Lower lobe of right lung (tissue), 2 donors: ENCODE results near the gene NSD2. TPM values are rescaled to one million over a fixed set of nuclear protein-coding genes. Genes with fewer than 3 reads are reported as not detected.

Source experiments
- ATAC-seq, 2 donors: fragments of 200-7000 bp; cut with Tn5 transposase; one replicate each; pipeline ENCODE4 v1.9.1; 2020 to 2022; ENCODE audit warnings: mild to moderate bottlenecking in 2 of 2, moderate library complexity in 2 of 2
- DNase-seq: peaks from one replicate; pipeline ENCODE4 v3.0.0-alpha.2; 2020
- H3K27ac ChIP-seq: fragments of 200-600 bp; one replicate; pipeline ENCODE4 v1.8.0; 2022
- H3K27me3 ChIP-seq: fragments of 200-600 bp; one replicate; pipeline ENCODE4 v1.8.0; 2022; ENCODE audit warnings: low read depth
- H3K36me3 ChIP-seq: fragments of 200-600 bp; one replicate; pipeline ENCODE4 v1.8.0; 2022; ENCODE audit warnings: mild to moderate bottlenecking
- H3K4me1 ChIP-seq: fragments of 200-600 bp; one replicate; pipeline ENCODE4 v1.8.0; 2022
- H3K4me3 ChIP-seq: fragments of 200-600 bp; one replicate; pipeline ENCODE4 v1.8.0; 2022; ENCODE audit warnings: mild to moderate bottlenecking
- H3K9me3 ChIP-seq: fragments of 200-600 bp; one replicate; pipeline ENCODE4 v1.8.0; 2022
- intact Hi-C: fragments of 100-400 bp; cut with DNase I; formaldehyde crosslinking; loops from one replicate; pipeline ENCODE4 v1.11.0; 2022
- total RNA-seq: library from RNA; stranded (reverse); fragmentation: NEBNext Ultra II Directional; extraction: Animal tissue kit (Norgen Biotek cat#: 25700); gene quantifications from one replicate; pipeline ENCODE4 v1.2.1, GENCODE V29; 2021
- TF ChIP-seq, protein P1 (sequence below): fragments of 200-600 bp; IDR thresholded peaks from one replicate; pipeline ENCODE4 v1.8.0; 2022; ENCODE audit warnings: antibody characterized with exemption, mild to moderate bottlenecking
- donor health status: DM: no; HTN: yes; CAD: no; lungs with severe emphysema.

The NSD2 gene
- total RNA-seq, 1 donor from 2014 or later = 52.9 TPM

DNA sequence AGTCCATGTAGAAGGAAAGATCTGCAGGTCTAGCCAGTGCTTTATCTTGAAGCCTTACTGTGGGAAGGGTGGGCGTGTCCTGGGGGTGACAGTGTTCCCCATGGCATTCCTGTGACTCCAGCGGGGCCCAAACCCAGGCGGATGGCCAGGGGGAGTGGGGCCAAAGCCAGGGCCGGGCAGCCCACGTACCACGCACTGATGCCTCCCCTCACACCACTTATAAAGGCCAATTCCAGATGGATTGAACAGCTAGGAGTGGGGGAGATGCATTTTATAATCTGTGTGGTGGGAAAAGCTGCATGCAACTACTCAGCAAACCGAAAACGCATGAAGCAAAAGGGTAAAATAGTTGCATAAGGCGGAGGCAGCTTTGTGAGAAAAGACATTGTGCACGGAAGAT is 101.2 kb downstream of the NSD2 start:
- DNase-seq (no peak), ATAC-seq (no peak)
- H3K27ac ChIP-seq = no peak overlapping the region
- H3K9me3 ChIP-seq = no peaks in the 10 kb centered on the region
- H3K27me3 ChIP-seq = no peaks in the 10 kb centered on the region
- intact Hi-C loops = no loop called here
- peaks cover 7% of the 10 kb centered on the region for H3K4me1 ChIP-seq
- peaks cover 73% of the 10 kb centered on the region for H3K36me3 ChIP-seq
- H3K4me3 ChIP-seq = no peak overlapping the region
- TF ChIP-seq, protein P1, sequence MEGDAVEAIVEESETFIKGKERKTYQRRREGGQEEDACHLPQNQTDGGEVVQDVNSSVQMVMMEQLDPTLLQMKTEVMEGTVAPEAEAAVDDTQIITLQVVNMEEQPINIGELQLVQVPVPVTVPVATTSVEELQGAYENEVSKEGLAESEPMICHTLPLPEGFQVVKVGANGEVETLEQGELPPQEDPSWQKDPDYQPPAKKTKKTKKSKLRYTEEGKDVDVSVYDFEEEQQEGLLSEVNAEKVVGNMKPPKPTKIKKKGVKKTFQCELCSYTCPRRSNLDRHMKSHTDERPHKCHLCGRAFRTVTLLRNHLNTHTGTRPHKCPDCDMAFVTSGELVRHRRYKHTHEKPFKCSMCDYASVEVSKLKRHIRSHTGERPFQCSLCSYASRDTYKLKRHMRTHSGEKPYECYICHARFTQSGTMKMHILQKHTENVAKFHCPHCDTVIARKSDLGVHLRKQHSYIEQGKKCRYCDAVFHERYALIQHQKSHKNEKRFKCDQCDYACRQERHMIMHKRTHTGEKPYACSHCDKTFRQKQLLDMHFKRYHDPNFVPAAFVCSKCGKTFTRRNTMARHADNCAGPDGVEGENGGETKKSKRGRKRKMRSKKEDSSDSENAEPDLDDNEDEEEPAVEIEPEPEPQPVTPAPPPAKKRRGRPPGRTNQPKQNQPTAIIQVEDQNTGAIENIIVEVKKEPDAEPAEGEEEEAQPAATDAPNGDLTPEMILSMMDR = no peak

DNA sequence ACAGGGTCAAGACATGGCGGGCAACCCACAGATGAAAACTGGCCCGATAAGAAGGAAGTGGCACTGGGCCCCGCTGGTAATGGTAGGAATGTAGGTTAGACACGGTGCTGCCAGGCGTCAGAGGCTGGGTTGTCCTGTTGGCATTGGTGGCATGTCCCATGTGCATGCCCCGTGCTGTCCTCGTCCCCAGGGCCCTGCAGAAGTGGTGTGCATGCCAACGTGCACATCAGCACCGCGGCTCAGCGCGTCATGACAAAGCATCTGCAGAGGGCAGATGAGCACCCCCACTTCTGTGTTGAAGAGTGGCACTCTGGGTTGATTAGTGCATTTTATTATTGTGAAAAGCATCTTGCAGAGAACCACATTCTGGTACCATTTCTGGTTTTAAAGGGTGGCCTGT is 102.0 kb downstream of the NSD2 start:
- H3K36me3 ChIP-seq = peaks cover 77% of the 10 kb centered on the region
- no peaks in the 10 kb centered on the region for H3K9me3 ChIP-seq
- H3K27ac ChIP-seq = no peak overlapping the region
- intact Hi-C loops = no loop called here
- no peaks in the 10 kb centered on the region for H3K27me3 ChIP-seq
- TF ChIP-seq, protein P1 = no peak
- no peak for DNase-seq
- H3K4me1 ChIP-seq = peaks cover 7% of the 10 kb centered on the region
- H3K4me3 ChIP-seq = no peak overlapping the region
- ATAC-seq = no peak

DNA sequence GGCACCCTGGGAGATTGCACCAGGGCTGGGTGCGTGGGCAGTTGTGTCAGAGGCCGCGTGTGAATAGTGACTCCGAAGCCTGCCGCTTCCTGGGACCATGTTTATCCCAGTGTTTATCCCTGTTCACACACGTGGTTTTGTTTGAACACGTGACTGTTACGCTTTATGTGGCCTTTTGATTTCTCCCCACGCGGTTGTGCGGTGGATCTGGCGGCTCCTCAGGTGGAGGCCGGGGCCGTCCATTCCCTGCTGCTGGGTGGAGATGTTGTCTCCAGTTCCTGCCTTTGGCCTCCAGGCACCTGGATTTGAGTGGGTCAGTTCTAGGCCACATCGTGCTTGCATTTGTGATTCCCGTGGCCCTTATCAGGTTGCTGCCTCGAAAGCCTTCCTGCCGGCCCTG is 102.5 kb downstream of the NSD2 start:
- DNase-seq = no peak
- no peaks in the 10 kb centered on the region for H3K9me3 ChIP-seq
- no peak for ATAC-seq
- TF ChIP-seq, protein P1 = no peak
- peaks cover 7% of the 10 kb centered on the region for H3K4me1 ChIP-seq
- H3K27ac ChIP-seq = no peak overlapping the region
- H3K4me3 ChIP-seq = no peak overlapping the region
- intact Hi-C loops = no loop called here
- peaks cover 77% of the 10 kb centered on the region for H3K36me3 ChIP-seq
- no peaks in the 10 kb centered on the region for H3K27me3 ChIP-seq

DNA sequence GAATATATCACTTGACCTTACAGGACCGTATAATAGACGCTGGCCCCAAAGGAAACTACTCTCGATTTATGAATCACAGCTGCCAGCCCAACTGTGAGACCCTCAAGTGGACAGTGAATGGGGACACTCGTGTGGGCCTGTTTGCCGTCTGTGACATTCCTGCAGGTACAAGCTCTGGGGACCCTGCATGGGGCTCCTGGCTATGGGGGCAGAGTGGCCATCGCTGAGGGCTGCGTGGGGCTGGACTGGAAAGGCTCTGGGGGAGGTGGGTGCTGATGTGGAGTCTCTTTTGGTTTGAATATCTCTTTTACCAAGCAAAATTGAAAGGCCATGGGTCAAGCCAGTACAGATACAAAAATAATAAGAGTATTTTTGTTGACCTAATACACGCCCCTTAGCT is 103.6 kb downstream of the NSD2 start:
- peaks cover 7% of the 10 kb centered on the region for H3K4me1 ChIP-seq
- no peaks in the 10 kb centered on the region for H3K9me3 ChIP-seq
- H3K27ac ChIP-seq = no peak overlapping the region
- H3K27me3 ChIP-seq = no peaks in the 10 kb centered on the region
- TF ChIP-seq, protein P1 = no peak
- DNase-seq (no peak), ATAC-seq (no peak)
- intact Hi-C loops = no loop called here
- H3K4me3 ChIP-seq = no peak overlapping the region
- H3K36me3 ChIP-seq = peaks cover 80% of the 10 kb centered on the region

DNA sequence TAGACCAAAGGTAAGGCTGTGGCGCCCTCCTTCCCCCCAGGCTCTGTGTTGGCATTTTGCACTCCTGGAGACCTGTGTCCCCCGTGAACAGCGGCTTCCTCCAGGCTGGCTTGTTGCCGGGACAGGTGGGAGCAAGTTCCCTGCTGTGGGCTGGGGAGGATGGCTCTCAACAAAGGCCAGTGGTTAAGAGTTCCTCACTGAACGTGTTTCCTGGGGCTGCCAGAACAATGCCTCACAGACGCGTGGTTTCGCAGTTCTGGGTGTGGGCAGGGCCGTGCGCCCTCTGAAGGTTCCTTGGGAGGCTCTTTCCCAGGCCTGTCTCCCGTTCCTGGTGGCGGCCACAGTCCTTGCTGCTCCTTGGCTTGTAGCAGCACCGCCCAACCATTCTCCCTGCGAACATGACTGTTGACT is 104.2 kb downstream of the NSD2 start:
- peaks cover 7% of the 10 kb centered on the region for H3K4me1 ChIP-seq
- ATAC-seq (peak; percentile 63 to 85), DNase-seq (no peak)
- intact Hi-C loops = no loop called here
- TF ChIP-seq, protein P1 = no peak
- H3K36me3 ChIP-seq = peaks cover 79% of the 10 kb centered on the region
- no peak overlapping the region for H3K4me3 ChIP-seq
- H3K27me3 ChIP-seq = no peaks in the 10 kb centered on the region
- peak overlapping the region; percentile 13 for H3K27ac ChIP-seq
- no peaks in the 10 kb centered on the region for H3K9me3 ChIP-seq

DNA sequence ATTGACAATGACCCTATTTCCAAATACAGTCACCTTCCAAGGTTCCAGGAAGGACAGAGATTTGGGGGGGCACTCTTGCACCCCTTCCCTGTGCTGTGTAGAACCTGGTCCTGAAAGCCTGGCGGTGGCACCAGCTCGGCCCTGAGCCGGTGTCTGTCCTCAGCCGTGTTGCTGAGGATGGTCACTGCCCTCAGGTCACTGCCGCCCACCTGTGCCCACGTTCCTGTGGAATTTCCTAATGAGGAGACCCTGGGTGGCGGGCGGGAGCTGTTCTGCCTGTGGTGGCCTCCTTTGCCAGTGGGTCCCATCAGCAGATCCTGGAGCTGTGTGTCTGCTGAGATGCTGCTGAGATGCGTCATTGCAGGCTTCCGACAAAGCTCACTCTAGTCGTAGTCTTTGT is 104.7 kb downstream of the NSD2 start:
- no peak overlapping the region for H3K4me3 ChIP-seq
- TF ChIP-seq, protein P1 = no peak
- no peak overlapping the region for H3K27ac ChIP-seq
- DNase-seq (no peak), ATAC-seq (peak in 1 of 2 donors; percentile 4)
- intact Hi-C loops = no loop called here
- H3K9me3 ChIP-seq = no peaks in the 10 kb centered on the region
- H3K36me3 ChIP-seq = peaks cover 83% of the 10 kb centered on the region
- no peaks in the 10 kb centered on the region for H3K27me3 ChIP-seq
- peaks cover 7% of the 10 kb centered on the region for H3K4me1 ChIP-seq
